HG03025 (cell line): ENCODE data around the gene RALB.

Experiments used
- ATAC-seq: cut with Tn5 transposase; IDR thresholded peaks from one replicate; pipeline ENCODE4 v1.9.1; 2021; ENCODE audit warnings: mild to moderate bottlenecking, moderate library complexity; ENCODE audit not compliant: unreplicated experiment, low FRiP score

The RALB gene

GRCh38 chr2:120252225-120253020, at the start of gene RALB:
TSS of gene RALB (plus strand) at chr2:120252852. CDS start at chr2:120278665, 25,813 bp downstream.
- peak; percentile 91 for ATAC-seq

DNA sequence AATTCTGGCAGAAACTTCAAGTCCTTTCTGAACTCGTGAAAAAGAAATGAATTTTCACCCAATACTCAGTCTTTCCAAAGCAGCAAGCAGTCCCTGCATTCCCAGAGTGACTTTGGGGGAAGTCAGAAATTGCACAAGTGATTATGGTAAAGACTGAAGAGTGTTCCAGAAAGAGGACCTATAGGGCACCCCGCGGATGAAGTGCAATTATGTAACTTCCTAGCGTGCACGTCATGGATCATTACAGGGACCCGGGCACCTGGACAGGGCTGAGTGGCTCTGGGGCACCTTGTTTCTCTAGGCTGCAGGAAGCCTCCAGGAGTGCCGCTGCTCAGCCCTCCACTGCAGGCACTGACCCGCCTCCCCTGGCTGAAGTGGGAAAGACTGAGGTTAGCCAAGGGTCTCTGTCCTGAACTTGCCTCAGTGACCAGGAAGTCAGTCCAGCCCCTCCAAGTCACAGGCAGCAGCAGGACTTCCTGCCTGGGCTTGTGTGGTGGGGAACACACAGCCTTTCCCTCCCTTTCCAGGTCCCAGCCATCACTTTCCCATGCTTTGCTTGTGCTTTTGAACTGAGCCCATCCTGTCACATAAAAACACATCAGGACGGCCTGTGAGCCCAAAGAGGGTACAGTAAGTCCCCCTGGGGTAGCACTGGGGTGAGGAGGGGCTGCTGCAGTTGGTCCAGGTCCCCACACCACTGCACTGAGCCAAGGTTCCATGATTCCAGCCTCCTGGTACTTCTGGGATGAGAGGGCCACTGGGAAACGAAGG, 49.2 kb upstream of the RALB start:
- ATAC-seq, result no peak

- no peak for ATAC-seq
Observed at GRCh38 chr2:120204022-120204405, 48.6 kb upstream of the RALB start.

DNA sequence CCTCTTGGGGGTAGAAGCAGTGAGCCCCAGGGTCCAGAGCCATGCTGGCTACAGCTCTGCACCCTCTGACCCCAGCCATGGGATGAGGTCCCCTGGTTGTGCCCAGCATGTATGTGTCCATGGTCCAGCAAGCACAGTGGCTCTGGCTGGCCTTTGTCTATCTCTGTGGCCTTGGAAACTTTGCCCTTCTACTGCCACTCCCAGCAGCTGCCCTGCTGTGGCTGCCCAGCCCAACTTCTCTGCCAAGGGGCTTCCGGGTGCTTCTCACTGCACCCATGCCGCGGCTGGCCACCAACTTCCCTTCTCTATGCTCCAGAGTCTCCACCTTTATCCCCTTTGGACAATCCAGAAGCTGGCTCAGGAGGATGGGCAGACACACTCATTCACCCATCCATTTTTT, 48.2 kb upstream of the RALB start:
- ATAC-seq, result no peak

DNA sequence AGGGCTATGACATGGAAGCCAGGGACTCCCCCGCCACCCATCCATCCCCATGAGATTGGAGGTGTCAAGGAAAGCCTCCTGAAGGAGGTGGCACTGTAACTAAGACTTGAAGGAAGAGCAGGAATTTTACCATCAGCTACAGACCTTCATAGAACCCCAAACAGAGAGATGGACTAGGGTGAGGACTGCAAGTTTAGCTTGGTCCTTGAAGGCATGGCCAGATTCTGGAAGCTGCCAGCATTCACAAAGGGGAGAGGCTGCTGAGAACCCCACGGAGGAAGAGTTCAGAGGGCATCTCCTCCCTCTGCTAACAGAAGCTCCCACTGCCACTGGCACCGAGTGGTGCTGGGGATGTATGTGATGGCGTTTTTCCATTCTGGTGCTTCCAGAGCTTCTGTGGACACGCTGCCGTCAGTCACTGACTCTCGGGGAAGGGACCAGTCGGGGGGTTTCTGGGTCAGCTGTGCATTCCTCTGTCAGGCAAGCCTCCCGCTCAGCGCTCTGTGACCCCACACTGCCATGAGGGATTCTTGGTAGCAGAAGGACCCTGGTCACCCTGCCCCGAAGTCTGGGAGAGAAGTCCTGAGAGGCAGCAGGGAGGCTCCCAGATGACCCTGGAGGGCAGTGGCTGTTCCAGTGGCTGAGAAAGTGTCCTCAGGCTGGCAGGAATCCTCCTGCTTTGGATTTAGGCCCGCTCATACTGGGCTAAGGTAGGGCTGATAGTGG, 47.5 kb upstream of the RALB start:
- no peak for ATAC-seq

GRCh38 chr2:120206022-120206581, 46.5 kb upstream of the RALB start:
- no peak for ATAC-seq

DNA sequence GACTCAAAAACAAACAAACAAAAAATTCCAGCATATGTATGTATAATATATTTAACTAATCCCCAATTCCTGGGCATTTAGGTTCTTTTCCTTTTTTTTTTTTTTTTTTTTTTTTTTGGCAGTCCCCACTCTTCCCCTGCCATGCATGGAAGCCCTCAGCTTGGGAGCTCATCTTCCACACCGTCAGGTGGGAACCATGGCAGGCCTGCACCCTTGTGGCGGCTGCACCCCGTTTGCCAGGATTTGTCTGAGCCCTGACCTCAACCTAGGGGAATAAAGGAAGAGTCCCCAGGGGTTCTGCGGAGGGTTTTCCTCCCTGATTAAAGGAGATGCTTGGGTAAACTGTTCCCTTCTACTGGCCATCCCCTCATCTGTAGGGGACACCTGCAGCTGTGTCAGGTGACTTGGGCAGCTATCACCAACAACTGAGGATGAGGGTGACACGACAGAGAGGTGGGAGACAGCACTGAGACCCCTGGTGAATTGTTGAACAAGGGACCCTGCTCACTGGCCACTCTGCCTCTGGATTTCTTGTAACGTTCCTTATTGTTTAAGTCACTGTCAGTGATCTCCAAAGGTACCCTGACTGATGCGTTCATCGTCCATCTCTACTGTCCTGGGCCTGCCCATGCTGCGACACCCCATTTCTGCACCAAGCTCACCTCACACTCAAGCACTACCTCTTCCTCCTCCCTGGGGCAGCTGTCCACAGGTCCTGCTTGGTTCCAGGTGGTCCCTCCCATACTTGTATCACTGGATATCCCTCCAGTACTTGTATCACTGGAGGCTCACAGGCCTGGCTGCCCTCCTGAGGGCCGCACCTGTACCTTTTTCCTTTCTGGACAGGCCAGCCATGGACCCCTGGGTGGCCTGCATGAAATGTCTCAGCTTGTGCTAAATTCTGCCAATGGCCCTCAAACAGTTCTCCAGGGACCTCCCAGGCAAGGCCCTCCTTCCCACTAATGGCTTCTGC, 44.0 kb upstream of the RALB start:
- no peak for ATAC-seq

GRCh38 chr2:120209427-120210269, 43.0 kb upstream of the RALB start:
- no peak for ATAC-seq

DNA sequence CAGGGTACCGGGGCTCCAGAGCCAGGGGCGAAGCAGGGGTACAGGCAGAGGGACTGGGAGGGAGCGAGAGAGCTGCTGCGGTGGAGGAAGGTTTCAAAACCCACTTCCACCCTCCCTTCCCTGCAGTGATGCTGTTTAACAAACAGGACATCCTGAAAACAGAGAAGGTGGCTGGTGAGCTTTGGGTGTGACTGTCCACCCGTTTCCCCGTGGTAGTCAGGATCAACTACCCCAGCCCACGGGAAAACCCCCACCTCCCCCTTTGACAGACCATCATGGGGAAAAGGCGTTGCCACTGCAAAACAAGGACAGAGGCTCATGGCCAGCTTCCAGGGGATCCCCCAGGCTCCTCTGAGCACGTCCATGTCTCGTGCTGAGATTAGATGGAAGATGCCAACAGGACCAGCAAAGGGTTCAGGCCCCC, 42.4 kb upstream of the RALB start:
- no peak for ATAC-seq

DNA sequence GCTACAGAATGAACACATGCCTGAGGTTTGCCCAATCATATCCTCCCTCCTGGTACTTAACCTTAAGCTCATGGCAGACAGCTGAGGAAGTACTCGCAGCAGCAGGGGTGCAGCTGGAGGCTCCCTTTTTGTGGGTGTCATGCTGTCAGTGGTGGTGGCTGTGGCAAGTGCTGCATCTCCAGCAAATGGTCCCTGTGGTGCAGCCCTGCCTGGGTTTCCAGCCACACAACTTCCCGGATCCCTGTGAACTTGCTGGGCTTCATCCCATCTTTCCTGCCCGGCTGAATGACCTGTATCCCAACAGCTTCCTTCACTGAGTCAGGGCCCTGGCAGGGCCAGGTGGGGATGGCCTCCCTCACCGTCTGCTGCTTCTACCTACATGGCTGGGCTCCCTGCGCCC, 34.5 kb upstream of the RALB start:
- ATAC-seq, result no peak

DNA sequence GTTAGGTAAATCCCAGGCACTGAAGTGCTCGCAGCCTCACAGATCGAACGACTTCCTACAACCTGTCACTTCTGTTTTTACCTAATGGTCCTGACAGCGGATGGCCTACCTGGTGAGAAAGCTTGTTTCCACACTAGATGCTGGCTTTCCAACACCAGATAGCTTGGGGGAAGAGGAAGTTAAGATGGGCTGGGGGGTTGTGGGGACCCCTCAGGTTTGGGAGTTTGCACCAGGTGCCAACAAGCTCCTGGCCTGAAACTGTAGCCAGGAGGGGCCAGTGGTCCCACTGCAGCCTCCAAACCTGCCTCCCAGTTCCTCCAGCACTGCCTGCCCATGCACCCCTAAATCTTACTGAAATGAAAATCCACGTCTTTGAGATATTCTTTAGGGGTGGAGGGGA, 33.4 kb upstream of the RALB start:
- no peak for ATAC-seq

DNA sequence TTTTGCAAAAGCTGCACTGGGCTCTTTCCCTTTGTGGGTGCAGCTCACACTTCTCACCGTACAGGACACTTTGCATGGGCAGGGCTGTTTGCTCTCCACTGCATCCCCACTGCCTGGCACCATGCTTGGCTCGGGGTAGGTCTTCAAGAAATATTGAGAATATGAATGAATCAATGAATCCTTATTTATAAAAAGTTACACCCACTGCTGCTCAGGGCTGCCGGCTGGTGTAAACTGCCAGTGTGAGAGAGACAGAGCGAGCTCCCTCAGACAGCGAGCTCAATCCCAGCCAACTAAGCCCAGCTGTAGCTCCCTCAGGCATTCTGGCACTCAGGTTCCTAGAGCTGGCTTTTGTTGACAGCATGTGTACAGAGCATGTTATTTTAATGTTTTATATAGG, 32.9 kb upstream of the RALB start:
- ATAC-seq, result no peak

DNA sequence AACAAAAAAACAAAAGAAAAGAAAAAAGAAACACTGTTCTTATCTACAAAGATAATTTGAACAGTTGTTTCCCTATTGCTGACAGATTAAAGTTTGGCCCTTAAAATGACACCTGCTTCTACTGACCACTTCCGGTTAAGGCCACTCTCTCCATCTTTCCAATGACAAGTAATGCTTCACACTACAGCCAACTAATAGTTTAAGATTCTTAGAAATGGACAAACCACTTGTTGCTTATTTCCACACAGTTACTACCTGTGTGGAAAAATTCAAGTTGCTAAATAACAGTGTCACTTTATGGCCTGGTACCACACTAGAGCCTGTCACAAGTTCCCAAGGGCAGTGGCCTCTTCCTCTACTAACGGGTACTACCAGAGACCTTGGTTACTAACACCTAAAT, 31.9 kb upstream of the RALB start:
- ATAC-seq, result no peak

- no peak for ATAC-seq
Observed at GRCh38 chr2:120221616-120222015, 31.0 kb upstream of the RALB start.

DNA sequence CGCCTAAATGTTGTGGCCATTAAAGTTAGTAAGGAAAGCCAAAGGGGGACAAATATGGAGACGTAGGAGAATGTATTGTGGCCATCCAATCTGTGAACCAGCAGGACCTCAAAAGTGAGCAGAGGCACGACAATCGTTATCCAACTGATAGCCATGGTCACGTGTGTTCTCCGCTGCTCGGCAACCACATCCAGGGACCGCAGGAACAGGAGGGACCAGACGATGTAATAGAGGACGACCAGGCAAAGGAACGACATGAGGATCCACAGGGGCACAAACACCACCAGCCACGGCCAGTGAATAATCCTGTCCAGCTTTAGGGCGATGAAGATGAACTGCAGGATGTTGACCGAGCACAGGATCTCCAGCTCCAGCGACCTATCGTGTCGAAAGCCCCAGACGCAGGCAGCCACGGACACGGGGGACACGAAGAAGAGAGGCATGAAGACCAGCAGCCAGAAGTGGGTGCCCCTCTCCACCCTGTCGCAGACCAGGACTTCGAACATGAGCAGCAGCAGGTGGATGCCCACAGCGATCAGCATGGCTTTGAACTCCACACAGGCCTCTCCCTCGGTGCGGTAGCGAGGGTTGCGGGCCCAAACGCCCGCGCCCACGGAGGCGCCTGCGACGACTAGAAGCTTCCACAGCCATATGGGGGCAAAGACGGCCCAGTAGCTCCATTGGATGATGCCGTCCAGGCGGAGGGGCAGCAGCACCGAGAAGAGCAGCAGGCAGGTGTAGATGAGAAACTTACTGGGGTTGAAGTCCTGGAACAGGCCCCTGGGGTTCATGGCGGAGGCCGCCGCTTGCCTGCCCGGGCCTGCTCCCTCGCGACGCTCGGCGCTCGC, 30.2 kb upstream of the RALB start:
- no peak for ATAC-seq

GRCh38 chr2:120223034-120223912, 29.4 kb upstream of the RALB start, which contains the start of gene TMEM185B:
TSS of gene TMEM185B (minus strand) at chr2:120223400. CDS start at chr2:120222976, 424 bp downstream.
- ATAC-seq, result peak; percentile 90

DNA sequence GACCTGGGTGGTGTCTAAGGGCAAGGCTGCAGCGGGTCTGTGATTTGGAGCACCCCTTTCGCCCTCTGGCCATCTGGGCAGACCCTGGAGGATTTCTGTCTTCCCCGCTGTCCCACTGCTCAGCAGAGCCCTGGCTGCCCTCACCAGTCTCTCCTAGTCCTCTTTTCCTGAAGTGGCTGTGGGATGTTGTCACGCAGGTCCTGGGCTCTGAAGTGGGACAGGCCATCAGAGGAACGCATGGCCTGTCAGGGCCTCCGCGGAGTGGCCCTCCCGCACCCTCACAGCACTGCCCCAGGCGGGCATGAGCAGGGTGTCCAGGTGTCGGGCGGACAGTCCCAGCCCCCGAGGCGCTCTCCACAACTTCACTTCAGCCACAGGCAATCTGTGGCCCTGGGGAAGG, 28.4 kb upstream of the RALB start:
- ATAC-seq, result no peak
